SIG-M5 treated with dmso at 0.1 percent for 504 hours (cell line): ENCODE results near the gene RELA.

Source experiments
- DNase-seq: peaks from one replicate; lab custom pipeline; 2025; ENCODE audit not compliant: unreplicated experiment; lab: John Stamatoyannopoulos, UW

Gene RELA

DNA sequence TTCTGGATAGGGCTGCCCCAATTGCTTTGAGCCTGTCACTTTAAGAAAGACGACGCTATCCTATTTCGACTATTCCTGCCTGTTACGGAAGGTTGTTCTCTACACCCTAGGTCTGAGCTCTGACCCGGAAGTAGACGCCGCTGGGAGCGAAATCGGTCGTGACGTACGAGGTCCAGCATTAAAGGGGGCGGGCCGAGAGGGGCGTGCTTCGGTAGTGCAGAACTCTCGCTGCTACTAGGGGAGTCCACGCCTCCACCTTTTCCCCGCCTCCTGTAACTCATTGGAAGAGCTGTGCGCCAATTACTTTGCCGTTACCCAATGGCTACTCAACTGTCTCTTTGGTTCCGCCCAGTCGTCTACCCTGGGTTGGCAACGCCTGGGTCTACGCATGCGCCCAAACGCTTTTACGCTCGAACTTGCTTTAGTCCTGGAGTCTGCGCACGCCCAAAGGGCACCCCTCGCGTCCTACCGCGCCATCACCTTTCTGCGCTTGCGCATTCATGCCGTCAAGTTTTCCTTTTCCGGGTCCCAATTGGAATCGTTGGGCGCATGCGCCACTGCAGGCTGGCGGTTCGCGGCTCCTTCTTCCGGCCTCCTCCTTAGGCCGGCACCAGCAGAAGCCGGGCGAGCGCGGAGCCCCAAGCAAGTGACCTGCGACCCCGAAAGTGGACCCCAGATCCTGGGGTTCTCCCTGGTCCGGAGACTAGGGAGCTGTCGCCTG, 47.3 kb downstream of the RELA start, which contains the start of gene PCNX3:
TSS of gene PCNX3 (plus strand) at position 548 of the 721 bp plus-strand sequence. CDS start 536 bp downstream, outside the sequence.
- peak; percentile 100 for DNase-seq

DNA sequence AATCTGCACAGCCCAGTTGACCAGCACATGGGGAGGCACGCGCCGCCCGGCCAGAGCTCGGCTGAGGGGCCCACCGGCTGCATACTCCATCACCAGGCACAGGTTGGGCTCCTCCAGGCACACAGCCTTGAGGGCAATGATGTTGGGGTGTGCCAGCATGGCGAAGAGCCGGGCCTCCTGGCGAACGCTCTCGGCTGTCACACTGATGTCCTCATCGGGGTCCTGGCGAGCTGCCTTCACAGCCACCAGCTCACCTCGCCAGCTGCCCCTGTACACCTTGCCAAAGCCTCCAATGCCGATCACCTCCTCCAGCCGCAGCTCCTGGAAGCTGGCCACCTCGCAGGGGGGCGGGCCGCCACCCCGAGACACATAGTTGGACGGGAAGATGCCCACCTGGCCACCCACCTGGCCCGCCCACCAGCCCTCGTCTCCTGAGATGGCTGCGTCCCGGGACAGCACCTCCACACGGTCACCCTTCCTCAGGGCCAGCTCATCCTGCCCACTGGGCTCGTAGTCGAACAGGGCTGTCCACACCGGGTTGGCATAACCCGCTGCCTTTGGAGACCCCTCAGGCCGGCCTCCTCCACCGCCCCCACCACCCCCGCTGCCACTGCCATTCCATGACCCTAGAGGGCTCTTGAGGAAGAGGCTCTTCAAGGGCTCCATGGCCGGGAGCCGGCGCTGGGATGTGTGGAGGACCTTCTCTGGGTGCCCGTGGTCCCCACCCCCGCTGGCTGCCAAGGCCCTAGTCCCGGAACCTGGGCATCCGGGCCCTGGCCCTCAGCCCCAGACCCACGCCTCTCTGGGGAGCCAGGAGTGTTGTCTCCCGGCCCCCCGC, 49.4 kb downstream of the RELA start:
- no peak for DNase-seq

DNA sequence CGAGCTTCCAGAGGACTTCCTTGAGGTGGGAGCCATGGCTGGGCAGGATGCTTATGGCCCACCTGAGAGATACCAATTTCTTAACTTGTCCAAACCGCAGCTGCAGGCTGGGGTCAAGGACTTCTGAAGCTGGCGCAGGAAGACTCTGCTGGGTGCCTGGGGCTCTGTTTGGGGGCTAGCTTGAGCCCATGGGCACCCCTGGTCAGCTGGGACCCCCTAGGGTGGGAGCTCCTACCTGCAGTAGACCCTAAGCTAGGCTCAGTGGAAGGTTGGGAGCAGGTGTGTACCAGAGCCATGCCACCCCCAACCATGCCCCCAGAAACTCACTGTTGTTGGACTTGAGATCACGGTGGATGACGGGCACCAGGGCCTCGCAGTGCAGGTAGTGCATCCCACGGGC, 50.0 kb downstream of the RELA start:
- no peak for DNase-seq

DNA sequence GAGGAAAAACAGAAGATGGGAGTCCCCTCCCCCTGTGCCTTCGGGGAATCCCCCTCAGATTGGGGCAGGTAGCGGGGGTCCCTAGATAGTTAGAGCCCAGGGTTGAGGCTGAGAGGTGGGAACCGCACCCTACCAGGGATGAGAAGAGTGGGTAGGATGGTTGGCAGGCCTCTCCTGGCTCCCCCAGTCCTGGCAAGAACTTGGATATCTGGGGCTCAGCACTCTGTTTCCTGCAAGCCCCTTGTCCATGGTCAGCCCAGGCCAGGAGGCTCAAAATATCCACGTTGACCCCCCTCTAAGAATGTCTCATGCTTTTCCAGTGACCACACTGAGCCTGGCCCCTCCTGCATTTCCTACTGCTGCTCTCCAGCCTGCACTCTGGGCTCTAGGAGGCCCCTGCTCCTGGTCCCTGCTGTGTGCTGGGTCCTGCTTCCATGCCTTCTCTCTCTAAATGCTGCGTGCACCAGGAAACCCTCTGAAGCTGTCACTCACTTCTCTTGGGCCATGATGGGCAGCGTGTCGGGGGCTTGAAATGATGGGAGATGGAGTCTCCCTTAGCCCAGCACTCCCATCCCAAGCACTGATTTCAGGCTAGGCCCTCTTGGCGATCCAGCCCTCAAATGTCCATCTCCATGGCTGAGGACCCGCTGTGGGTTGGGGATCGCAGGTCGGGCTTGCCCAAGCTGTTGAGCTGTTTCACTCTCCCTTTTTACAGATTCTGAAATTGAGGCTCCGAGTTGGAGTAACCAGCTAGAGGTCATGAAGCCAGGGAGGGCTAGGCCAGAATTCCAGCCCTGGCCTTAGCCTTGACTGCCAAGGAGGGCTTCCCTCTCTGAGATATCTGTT, 50.7 kb downstream of the RELA start:
- DNase-seq: no peak

DNA sequence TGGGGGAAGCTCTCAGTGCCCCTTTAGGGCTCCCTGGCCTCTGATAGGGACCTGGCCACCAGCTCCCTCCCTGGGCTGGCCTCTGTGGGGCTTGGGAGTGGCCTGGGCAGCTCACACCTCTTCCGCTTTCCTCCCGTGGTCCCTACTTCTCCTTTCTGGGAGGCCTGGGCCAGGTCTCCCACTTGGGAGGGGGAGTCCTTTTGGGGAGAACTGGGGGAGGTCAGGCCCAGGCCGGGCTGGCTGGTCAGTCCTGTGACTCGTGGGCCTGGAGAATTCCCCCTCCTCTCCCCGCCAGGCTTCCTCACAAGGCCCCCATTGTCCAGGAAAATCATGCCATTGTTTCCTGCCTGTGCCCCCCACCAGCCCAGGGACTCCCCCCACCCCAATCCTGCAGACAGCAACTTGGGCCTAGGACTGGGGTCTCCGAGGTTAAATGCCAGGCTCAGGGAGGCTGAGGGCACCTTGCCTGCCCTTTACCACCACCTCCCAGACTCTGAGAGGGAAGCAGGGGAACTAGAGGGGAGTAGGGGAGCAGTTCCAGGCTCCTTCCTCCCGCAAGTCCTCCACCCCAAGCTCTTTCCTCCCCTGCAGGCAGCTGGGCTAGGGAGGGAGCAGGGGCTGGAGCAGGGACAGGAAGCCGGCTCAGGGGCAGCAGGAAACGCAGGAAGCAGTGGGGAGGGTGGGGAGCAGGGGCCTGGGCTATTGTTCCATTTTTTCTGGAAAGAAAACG, 51.5 kb downstream of the RELA start:
- peak; percentile 30 for DNase-seq

DNA sequence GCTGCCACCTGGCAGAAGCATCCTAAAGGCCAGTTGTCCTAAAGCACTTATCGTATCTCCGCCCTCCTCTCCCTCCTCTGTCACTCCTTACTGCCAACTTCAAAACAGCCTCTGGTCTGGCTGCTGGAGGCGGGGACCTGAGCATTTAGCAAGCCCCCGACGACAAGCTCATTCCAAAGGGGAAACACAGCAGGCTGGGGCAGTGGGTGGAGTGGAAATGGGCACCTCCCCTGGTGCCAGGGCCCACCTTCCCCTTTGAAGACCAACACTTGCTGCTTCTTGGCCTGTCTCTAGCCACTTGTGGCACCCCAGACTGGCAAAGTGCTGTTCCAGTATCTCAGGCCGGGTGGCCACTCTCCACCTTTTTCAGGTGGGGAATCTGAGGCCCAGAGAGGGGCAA, 52.3 kb downstream of the RELA start:
- DNase-seq: no peak

DNA sequence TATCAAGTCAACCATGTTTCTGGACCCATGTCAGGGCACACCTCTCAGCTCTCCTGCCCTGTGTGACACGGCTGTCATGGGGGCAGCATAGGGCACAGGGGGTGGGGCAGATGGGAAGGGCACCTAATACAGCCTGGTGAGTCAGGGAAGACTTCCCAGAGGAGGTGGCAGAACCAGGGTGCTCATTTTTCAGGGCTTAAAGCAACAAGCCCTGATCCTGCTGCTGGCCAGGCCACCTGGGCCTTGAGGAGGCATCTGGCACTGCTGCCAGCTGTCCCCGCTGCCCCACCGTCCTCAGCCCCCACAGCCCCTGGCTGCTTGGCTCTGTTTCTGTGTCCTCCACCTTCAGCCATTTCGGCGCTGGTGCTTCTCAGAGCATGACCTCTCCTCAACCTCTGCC, 53.1 kb downstream of the RELA start:
- DNase-seq: no peak

DNA sequence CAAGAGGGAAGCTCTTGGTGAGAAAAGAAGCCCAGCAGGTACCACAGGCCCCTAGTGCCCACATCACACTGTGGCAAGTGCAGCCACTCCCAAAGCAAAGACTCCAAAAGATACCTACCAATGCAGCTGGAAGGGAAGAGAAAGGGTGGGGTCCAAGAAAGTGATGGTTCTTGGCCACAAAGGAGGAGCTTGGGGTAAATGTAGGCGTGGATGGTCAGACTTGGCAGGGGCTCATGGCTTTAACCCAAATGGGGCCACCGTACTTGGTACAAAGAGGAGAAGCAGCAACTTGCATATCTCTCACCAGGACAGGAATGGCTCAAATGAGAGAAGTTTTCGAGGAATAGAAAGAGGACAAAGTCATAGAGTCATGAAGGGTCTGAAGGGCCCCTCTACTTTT, 53.5 kb downstream of the RELA start:
- DNase-seq: no peak

DNA sequence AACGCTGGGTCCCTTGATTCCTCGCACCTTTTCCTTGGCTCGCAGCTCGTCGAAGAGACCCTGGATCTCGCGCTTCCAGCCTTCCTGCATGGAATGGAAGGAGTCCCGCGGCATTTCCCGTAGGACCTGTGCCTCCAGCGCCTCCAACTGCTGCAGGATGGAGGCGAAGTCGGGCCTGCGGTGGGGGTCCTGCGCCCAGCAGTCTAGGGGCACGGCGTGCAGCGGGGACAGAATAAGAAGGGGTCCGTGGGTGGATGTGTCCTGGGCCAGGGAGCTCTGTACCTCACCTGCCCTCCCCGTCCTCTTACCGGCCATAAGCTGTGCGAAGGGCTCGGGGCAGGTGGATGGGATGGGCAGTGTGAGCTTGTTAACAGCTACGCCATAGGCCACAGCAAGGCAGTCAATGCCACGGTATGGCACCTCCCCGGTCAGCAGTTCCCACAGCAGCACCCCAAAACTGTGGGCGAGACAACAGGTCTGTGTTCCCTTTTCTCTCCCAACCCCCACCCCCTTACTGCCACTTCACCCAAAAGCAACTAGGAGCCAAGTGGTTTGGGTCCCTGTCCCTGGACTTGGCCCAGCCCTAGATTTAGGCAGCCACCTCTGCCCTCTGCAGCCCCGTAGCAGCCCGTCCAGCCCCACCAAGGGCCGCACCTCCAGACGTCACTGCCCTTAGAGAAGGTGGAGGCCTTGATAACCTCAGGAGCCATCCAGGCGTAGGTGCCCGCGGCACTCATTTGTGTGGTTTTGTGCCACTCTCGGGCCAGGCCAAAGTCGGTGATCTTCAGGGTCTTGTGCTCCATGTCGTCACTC, 54.9 kb downstream of the RELA start:
- DNase-seq: no peak

DNA sequence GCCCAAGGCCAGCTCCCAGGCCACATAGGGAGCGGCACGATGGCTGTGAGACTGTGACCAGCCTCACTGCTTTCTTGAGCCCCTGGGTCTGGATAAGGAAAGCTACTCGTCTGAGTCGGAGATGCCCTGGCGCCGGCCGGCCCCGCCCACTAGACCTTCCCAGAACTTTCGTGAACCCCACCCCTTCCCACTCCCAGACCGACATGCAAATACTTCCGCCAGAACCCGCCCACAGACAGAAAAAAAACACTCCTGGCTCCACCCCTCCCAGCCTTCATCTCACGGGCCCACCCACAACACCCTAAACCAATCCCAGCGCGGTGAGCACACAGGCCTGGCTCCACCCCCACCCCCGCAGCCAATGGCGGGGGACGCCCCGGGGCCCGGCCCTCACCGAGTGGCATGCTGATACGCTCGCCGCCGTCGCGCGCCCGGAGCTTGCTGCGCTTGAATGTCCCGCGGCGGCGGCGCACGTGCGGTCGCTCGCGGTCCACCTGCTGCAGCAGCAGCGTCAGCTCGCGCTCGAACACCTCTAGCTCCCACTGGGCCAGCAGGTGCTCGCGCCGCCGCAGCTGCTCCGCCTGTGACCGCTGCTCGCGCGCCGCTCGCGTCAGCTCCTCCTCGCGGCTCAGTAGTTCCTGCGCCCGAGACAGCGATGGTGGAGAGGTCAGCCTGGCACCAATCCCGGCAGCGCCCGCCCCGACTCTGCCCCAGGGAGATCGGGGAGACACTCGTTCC, 55.7 kb downstream of the RELA start:
- DNase-seq: no peak

DNA sequence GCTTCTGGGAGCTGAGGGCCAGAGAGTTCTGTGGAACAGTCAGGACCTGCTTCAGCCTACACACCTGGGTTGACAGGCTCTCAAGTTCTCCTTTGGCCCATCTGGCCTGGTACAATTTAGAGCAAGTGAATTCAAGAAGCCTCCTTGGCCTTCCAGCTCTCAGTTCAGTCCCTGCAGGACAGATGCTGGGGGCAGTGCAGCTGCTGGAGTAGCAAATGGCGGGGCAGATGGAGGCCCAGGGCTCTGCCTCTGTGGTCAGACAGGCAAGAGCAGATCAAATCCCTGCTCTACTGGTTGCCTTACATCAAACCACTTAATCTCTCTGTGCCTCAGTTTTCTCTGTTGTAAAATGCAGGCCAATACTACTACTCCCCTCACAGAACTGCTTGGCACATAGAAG, 58.5 kb downstream of the RELA start:
- no peak for DNase-seq
